Adrenal gland (tissue), 12 donors: Measurements from ENCODE around the gene A3GALT2. TPM values are rescaled to one million over a fixed set of nuclear protein-coding genes. Genes with fewer than 3 reads are reported as not detected.

Source experiments
- DNase-seq, 7 donors: peaks; one replicate each; pipeline ENCODE4 v3.0.0-alpha.2; 2019 to 2020
- H3K27ac ChIP-seq, 5 donors: fragments of 200-600 bp; sonication (generic) in 4 of 5; 1 replicate in 3 of 5; 2 replicates in 2 of 5; pipeline versions ENCODE4 v1.5.1 to v1.8.0; 2016 to 2020; ENCODE audit warnings: mild to moderate bottlenecking in 1 of 5
- H3K27me3 ChIP-seq: fragments of 200-600 bp; 2 replicates; pipeline ENCODE4 v1.8.0; 2021
- H3K36me3 ChIP-seq, 2 donors: fragments of 200-600 bp; replicated peaks in 1 of 2; 1 replicate in 1 of 2; 2 replicates in 1 of 2; pipeline versions ENCODE4 v1.5.1 to v1.8.0; 2018 to 2022
- H3K4me1 ChIP-seq, 2 donors: fragments of 200-600 bp; replicated peaks in 1 of 2; 1 replicate in 1 of 2; 2 replicates in 1 of 2; pipeline versions ENCODE4 v1.5.1 to v1.8.0; 2018 to 2021
- H3K4me3 ChIP-seq, 4 donors: fragments of 200-600 bp; sonication (generic) in 3 of 4; one replicate each; pipeline ENCODE4 v1.5.1; 2016 to 2018
- H3K9me3 ChIP-seq, 3 donors: fragments of 200-600 bp; sonication (generic) in 1 of 3; replicated peaks in 1 of 3; 1 replicate in 2 of 3; 2 replicates in 1 of 3; pipeline versions ENCODE4 v1.5.1 to v1.8.0; 2016 to 2021
- POLR2A ChIP-seq, 2 donors: fragments of 450-650 bp; IDR thresholded peaks; one replicate each; pipeline ENCODE4 v1.6.1; 2017; ENCODE audit warnings: antibody characterized with exemption in 2 of 2, mild to moderate bottlenecking in 2 of 2, moderate library complexity in 1 of 2
- WGBS, 4 donors: extraction: QIAGEN DNeasy Blood & Tissue Kit in 2 of 4; methylation state at CpG; one replicate each; pipeline versions ENCODE4 v1.1.5 to v1.1.7; 2013 to 2017; 5-methylcytosine and 5-hydroxymethylcytosine counted together
- intact Hi-C, 2 donors: fragments of 100-400 bp; cut with DNase I; formaldehyde crosslinking; loops; one replicate each; pipeline versions ENCODE4 v1.14.1 to v1.15.0; 2022 to 2023
- polyA plus RNA-seq, 3 donors: library from polyadenylated mRNA; stranded (reverse); fragments of 200-250 nt in 2 of 3; fragments of 350-450 nt in 1 of 3; fragmentation: Illumina TruSeq in 1 of 3; extraction: RNeasy Lipid Tissue Mini Kit (QIAGEN cat#74804) in 1 of 3; gene quantifications; one replicate each; pipeline ENCODE4 v1.2.3, GENCODE V29; 2013 to 2014
- total RNA-seq, 9 donors: library from RNA; depleted of rRNA in 4 of 9; stranded (reverse); fragments of >200 nt in 4 of 9; fragments of 120-200 nt in 1 of 9; fragmentation: NEBNext Ultra II Directional in 1 of 9; extraction: Animal tissue kit (Norgen Biotek cat#: 25700) in 1 of 9; gene quantifications; one replicate each; pipeline versions ENCODE4 v1.1.0 to v1.2.4, GENCODE V29; 2013 to 2023
- TF ChIP-seq, protein P1 (sequence below), 6 experiments: fragments of 450-650 bp in 4 of 6; fragments of 200-600 bp in 2 of 6; sonication (generic) in 1 of 6; IDR thresholded peaks; 1 replicate in 5 of 6; 2 replicates in 1 of 6; pipeline versions ENCODE4 v1.5.1 to v1.8.0; 2016 to 2021; ENCODE audit warnings: antibody characterized with exemption in 6 of 6, mild to moderate bottlenecking in 2 of 6, moderate library complexity in 1 of 6
- donor health status: healthy with polysubstance abuse.
- donor health status: Bipolar disorder and iron deficiency.
- donor health status: DM: yes; HTN: yes; CAD: no.
- donor health status: DM: no; HTN: no; CAD: no.
- donor health status: DM: no; HTN: no; CAD: no.
- donor health status: DM: yes; HTN: yes; CAD: no.

A3GALT2 gene
- total and polyA plus RNA-seq, 12 donors: 0.17 to 0.49 TPM; not detected in 10

DNA sequence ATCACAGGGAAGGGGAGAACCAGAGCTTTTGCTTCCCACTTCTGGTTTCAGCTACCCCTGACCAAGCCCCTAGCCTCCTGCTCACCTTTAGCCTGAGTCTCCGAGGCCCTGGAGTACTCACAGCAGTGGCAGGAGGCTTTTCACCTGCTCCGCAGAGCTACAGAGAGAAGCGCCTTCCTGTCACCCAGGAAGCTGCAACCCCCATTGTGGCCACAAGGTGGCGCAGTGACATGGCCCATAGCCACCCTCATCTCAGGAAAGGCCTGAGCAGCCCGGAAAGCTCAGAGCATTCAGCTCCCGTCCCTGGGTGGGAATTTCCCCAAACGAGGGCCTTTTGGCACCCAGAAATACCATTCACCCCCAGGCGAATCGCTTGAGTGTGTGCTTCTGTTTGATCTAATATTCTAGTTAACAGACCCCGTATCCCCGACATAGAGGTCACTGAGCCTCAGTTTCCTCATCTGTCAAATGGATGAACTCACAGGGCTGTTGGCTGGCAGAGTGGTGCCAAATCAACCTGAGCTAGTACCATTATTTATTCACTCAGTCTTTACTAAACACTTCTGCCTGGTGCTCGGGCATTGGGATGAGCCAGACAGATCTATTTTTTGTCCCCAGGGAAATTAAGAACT, 25.3 kb downstream of the A3GALT2 start:
- DNase-seq: peak; percentile 82 to 94 (median 87)
- H3K4me3 ChIP-seq: no peak overlapping the region
- H3K27me3 ChIP-seq: no peaks in the 10 kb centered on the region
- peak overlapping the region in 2 of 5 donors; percentile 21 to 46 for H3K27ac ChIP-seq
- WGBS, 4 donors: 33 to 51% (median 36%) methylated on average over 9 to 12 of the region's 12 CpGs
- no peaks in the 10 kb centered on the region for H3K9me3 ChIP-seq
- peaks cover 0 to 29% of the 10 kb centered on the region in 2 donors for H3K36me3 ChIP-seq
- no peak for TF ChIP-seq POLR2A (IDR thresholded peaks at IDR 0.05)
- TF ChIP-seq, protein P1, sequence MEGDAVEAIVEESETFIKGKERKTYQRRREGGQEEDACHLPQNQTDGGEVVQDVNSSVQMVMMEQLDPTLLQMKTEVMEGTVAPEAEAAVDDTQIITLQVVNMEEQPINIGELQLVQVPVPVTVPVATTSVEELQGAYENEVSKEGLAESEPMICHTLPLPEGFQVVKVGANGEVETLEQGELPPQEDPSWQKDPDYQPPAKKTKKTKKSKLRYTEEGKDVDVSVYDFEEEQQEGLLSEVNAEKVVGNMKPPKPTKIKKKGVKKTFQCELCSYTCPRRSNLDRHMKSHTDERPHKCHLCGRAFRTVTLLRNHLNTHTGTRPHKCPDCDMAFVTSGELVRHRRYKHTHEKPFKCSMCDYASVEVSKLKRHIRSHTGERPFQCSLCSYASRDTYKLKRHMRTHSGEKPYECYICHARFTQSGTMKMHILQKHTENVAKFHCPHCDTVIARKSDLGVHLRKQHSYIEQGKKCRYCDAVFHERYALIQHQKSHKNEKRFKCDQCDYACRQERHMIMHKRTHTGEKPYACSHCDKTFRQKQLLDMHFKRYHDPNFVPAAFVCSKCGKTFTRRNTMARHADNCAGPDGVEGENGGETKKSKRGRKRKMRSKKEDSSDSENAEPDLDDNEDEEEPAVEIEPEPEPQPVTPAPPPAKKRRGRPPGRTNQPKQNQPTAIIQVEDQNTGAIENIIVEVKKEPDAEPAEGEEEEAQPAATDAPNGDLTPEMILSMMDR (IDR thresholded peaks at IDR 0.05): peak; percentile 94 to 99 (median 96)
- H3K4me1 ChIP-seq: peaks cover 0 to 13% of the 10 kb centered on the region in 2 donors
- intact Hi-C loops: loop anchor here (2.0 to 10.0 kb wide), 4 partner anchors 69 to 172 kb away; no protein-coding TSS in a partner anchor

DNA sequence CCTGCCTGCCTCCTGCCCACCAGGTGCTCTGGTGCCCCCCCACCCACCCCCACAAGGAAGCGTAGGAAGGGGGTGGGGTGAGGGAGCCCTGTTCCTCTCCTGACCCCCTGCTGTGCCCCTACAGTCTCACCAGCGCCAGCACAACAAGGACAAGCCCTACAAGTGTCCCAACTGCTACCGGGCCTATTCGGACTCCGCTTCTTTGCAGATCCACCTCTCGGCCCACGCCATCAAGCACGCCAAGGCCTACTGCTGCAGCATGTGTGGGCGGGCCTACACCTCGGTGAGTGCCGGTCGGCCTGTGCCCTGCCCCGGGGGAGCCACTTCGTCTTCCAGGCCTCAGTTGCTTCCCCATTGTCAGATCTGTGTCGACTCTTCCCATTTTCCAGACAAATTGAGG, 25.9 kb downstream of the A3GALT2 start:
- H3K36me3 ChIP-seq: peaks cover 0 to 29% of the 10 kb centered on the region in 2 donors
- H3K9me3 ChIP-seq: no peaks in the 10 kb centered on the region
- H3K4me1 ChIP-seq: peaks cover 0 to 10% of the 10 kb centered on the region in 2 donors
- intact Hi-C loops: loop anchor here (2.0 to 10.0 kb wide), 4 partner anchors 70 to 172 kb away; no protein-coding TSS in a partner anchor
- peak in 1 of 7 donors; percentile 13 for DNase-seq
- H3K27ac ChIP-seq: peak overlapping the region in 1 of 5 donors; percentile 32
- H3K27me3 ChIP-seq: no peaks in the 10 kb centered on the region
- 60 to 75% (median 73%) methylated on average over 12 to 15 of the region's 15 CpGs for WGBS, 4 donors
- no peak overlapping the region for H3K4me3 ChIP-seq
- no peak for TF ChIP-seq POLR2A (IDR thresholded peaks at IDR 0.05)
- TF ChIP-seq, protein P1 (IDR thresholded peaks at IDR 0.05): no peak

DNA sequence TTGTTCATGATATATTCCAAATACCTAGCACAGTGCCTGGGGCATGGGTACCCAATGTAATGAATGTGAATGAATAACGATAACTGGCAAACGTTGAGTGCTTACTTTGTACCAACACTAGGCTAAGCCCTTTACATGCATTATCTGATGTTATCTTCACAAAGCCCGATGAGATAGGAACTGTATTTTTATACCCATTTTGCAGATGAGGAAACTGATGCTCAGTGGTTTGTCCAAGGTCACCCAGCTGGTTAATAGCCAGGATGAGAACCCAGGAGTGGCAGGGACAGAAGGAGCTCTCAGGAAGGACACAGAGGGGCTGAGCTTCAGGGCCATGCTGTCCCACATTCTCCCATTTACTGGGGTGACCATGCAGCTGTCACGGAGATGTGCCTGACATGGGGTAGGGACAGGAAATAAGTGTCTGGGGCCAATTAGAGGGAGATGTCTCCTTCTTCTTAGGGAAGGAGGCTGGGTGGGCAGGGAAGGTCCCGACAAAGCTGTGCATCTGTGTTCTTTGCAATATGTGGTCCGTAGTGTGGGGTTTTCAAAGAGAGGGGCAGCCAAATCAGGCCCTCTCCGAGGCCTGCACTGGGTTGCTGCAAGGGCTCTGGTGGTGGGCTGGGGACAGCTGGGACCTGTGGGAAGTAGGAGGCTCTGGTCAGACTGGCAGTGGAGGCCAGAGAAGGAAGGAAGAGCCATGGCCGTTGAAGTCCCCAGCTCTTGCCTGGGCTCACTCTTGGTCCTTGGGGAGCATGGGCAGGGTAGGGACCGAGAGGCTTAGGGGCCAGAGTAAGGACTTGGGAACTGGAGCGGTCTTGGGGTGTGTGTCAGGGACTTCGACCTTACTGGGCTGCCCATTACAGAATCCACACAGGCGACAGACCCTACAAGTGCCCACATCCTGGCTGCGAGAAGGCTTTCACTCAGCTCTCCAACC, 26.6 kb downstream of the A3GALT2 start:
- Histone ChIP-seq H3K4me1 (peaks cover 0 to 10% of the 10 kb centered on the region in 2 donors), H3K9me3 (no peaks in the 10 kb centered on the region), H3K27me3 (no peaks in the 10 kb centered on the region), H3K4me3 (no peak overlapping the region), H3K36me3 (peaks cover 0 to 24% of the 10 kb centered on the region in 2 donors), H3K27ac (peak overlapping the region in 1 of 5 donors; percentile 32)
- 78 to 89% (median 83%) methylated on average over 8 to 13 of the region's 13 CpGs for WGBS, 4 donors
- TF ChIP-seq, protein P1 (IDR thresholded peaks at IDR 0.05): no peak
- peak in 1 of 7 donors; percentile 11 for DNase-seq
- intact Hi-C loops: loop anchor here (2.0 to 10.0 kb wide), 4 partner anchors 70 to 173 kb away; no protein-coding TSS in a partner anchor
